ENCODE results near the gene CYBRD1.
"Not testable (repeated sequence)": the region's sequence is repeated elsewhere in the genome, so short reads cannot be mapped to it uniquely, and the experiment has no call there.

The CYBRD1 gene

GRCh38 chr2:171530378-171530777 lies 8.1 kb downstream of the CYBRD1 start:
- peaks cover 4% of the 10 kb centered on the region for H3K27me3 ChIP-seq (replicated peaks; ENCODE audit: control insufficient read depth, insufficient read depth, low read length, poor library complexity, severe bottlenecking)
- H3K36me3 ChIP-seq (ENCODE audit: control insufficient read depth, insufficient read depth, low read length) = no peaks in the 10 kb centered on the region
- no peak overlapping the region for H3K27ac ChIP-seq (ENCODE audit: insufficient read depth, low read length, poor library complexity, severe bottlenecking)
- H3K4me1 ChIP-seq (ENCODE audit: control insufficient read depth, insufficient read depth, low read length, poor library complexity, severe bottlenecking) = no peaks in the 10 kb centered on the region
- no peak overlapping the region for H3K4me3 ChIP-seq (ENCODE audit: insufficient read depth, low read depth, low read length, poor library complexity, severe bottlenecking)
- H3K9me3 ChIP-seq (ENCODE audit: control insufficient read depth, low read length) = peaks cover 7% of the 10 kb centered on the region
- no peak for DNase-seq

DNA sequence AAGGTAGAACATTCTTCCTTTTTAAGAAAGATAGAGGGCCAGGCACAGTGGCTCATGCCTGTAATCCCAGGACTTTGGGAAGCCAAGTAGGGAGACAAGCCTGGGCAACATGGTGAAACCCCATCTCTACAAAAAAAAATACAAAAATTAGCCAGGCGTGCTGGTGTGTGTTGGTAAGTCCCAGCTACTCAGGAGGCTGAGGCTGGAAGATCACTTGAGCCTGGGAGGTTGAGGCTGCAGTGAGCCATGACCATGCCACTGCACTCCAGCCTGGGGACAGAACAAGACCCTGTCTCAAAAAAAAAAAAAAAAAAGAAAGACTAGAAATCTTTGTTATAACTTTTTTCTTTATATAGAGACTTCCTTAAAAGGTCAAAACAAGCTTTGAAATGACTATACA lies 8.6 kb downstream of the CYBRD1 start:
- H3K9me3 ChIP-seq (ENCODE audit: control insufficient read depth, low read length); H3K36me3 ChIP-seq (ENCODE audit: control insufficient read depth, insufficient read depth, low read length); H3K27me3 ChIP-seq (replicated peaks; ENCODE audit: control insufficient read depth, insufficient read depth, low read length, poor library complexity, severe bottlenecking); H3K4me3 ChIP-seq (ENCODE audit: insufficient read depth, low read depth, low read length, poor library complexity, severe bottlenecking); H3K27ac ChIP-seq (ENCODE audit: insufficient read depth, low read length, poor library complexity, severe bottlenecking); H3K4me1 ChIP-seq (ENCODE audit: control insufficient read depth, insufficient read depth, low read length, poor library complexity, severe bottlenecking); DNase-seq: not testable (repeated sequence)

DNA sequence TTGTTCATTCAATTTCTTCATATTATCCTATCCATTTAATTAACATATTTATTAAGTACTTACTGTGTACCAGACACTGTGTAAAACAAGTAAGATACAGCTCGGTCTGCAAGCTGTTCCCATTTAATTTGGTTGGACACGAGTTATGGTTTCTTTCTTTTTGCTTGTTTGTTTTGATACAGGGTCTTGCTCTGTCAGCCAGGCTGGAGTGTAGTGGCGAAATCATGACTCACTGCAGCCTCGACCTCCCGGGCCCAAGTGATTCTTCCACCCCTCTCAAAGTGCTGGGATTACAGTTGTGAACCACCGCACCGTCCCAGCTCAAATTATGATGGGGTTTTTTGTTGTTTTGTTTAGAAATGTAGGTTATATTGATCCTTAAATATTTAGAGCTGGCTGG lies 9.0 kb downstream of the CYBRD1 start:
- no peaks in the 10 kb centered on the region for H3K36me3 ChIP-seq (ENCODE audit: control insufficient read depth, insufficient read depth, low read length)
- peaks cover 4% of the 10 kb centered on the region for H3K27me3 ChIP-seq (replicated peaks; ENCODE audit: control insufficient read depth, insufficient read depth, low read length, poor library complexity, severe bottlenecking)
- H3K9me3 ChIP-seq (ENCODE audit: control insufficient read depth, low read length) = peaks cover 7% of the 10 kb centered on the region
- no peak overlapping the region for H3K27ac ChIP-seq (ENCODE audit: insufficient read depth, low read length, poor library complexity, severe bottlenecking)
- no peaks in the 10 kb centered on the region for H3K4me1 ChIP-seq (ENCODE audit: control insufficient read depth, insufficient read depth, low read length, poor library complexity, severe bottlenecking)
- H3K4me3 ChIP-seq (ENCODE audit: insufficient read depth, low read depth, low read length, poor library complexity, severe bottlenecking) = no peak overlapping the region
- no peak for DNase-seq

DNA sequence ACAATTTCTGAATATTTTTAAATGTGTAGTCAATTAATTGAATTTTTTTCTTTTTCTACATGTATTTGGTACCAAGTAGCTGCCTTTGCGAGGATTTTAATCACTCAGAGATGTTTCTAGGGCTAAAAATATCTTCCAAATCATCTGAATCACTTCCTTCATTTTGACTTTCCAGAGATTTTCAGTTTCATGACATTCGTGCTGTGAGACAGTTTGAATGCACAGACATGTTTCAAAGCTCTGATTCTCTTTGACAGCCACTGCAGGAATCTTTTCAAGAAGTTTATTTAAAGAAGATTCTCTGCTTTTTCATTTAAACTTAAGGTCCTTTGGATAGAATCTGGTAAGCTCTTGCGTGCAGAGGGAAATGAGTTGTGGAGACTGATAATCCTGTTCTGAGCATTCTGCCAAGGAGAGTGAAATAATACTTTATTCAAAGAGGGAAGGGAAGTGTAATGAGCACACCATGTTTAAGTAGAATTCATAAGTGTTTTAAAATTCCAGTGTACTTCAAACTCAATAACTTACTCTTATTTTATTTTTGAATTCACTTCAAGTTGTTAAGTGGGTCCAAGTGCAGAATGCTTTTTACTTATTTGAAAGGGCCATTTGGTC lies 9.7 kb downstream of the CYBRD1 start:
- Histone ChIP-seq H3K27me3 (replicated peaks; ENCODE audit: control insufficient read depth, insufficient read depth, low read length, poor library complexity, severe bottlenecking) (peaks cover under 1% of the 10 kb centered on the region), H3K4me1 (ENCODE audit: control insufficient read depth, insufficient read depth, low read length, poor library complexity, severe bottlenecking) (no peaks in the 10 kb centered on the region), H3K36me3 (ENCODE audit: control insufficient read depth, insufficient read depth, low read length) (no peaks in the 10 kb centered on the region), H3K27ac (ENCODE audit: insufficient read depth, low read length, poor library complexity, severe bottlenecking) (no peak overlapping the region), H3K4me3 (ENCODE audit: insufficient read depth, low read depth, low read length, poor library complexity, severe bottlenecking) (no peak overlapping the region), H3K9me3 (ENCODE audit: control insufficient read depth, low read length) (peaks cover 7% of the 10 kb centered on the region)
- DNase-seq = no peak

GRCh38 chr2:171533331-171533730 lies 11.1 kb downstream of the CYBRD1 start:
- Histone ChIP-seq H3K9me3 (ENCODE audit: control insufficient read depth, low read length) (peaks cover 7% of the 10 kb centered on the region), H3K27me3 (replicated peaks; ENCODE audit: control insufficient read depth, insufficient read depth, low read length, poor library complexity, severe bottlenecking) (no peaks in the 10 kb centered on the region), H3K27ac (ENCODE audit: insufficient read depth, low read length, poor library complexity, severe bottlenecking) (no peak overlapping the region), H3K4me1 (ENCODE audit: control insufficient read depth, insufficient read depth, low read length, poor library complexity, severe bottlenecking) (no peaks in the 10 kb centered on the region), H3K36me3 (ENCODE audit: control insufficient read depth, insufficient read depth, low read length) (no peaks in the 10 kb centered on the region), H3K4me3 (ENCODE audit: insufficient read depth, low read depth, low read length, poor library complexity, severe bottlenecking) (no peak overlapping the region)
- no peak for DNase-seq

GRCh38 chr2:171535528-171535927 lies 13.3 kb downstream of the CYBRD1 start:
- H3K27me3 ChIP-seq (replicated peaks; ENCODE audit: control insufficient read depth, insufficient read depth, low read length, poor library complexity, severe bottlenecking); DNase-seq; H3K4me1 ChIP-seq (ENCODE audit: control insufficient read depth, insufficient read depth, low read length, poor library complexity, severe bottlenecking); H3K36me3 ChIP-seq (ENCODE audit: control insufficient read depth, insufficient read depth, low read length); H3K4me3 ChIP-seq (ENCODE audit: insufficient read depth, low read depth, low read length, poor library complexity, severe bottlenecking); H3K9me3 ChIP-seq (ENCODE audit: control insufficient read depth, low read length); H3K27ac ChIP-seq (ENCODE audit: insufficient read depth, low read length, poor library complexity, severe bottlenecking): not testable (repeated sequence)

GRCh38 chr2:171540437-171540836 lies 18.2 kb downstream of the CYBRD1 start:
- no peaks in the 10 kb centered on the region for H3K4me1 ChIP-seq (ENCODE audit: control insufficient read depth, insufficient read depth, low read length, poor library complexity, severe bottlenecking)
- no peak overlapping the region for H3K27ac ChIP-seq (ENCODE audit: insufficient read depth, low read length, poor library complexity, severe bottlenecking)
- no peaks in the 10 kb centered on the region for H3K9me3 ChIP-seq (ENCODE audit: control insufficient read depth, low read length)
- DNase-seq = no peak
- no peak overlapping the region for H3K4me3 ChIP-seq (ENCODE audit: insufficient read depth, low read depth, low read length, poor library complexity, severe bottlenecking)
- H3K27me3 ChIP-seq (replicated peaks; ENCODE audit: control insufficient read depth, insufficient read depth, low read length, poor library complexity, severe bottlenecking) = no peaks in the 10 kb centered on the region
- no peaks in the 10 kb centered on the region for H3K36me3 ChIP-seq (ENCODE audit: control insufficient read depth, insufficient read depth, low read length)

GRCh38 chr2:171541202-171541887 lies 19.1 kb downstream of the CYBRD1 start:
- Histone ChIP-seq H3K27me3 (replicated peaks; ENCODE audit: control insufficient read depth, insufficient read depth, low read length, poor library complexity, severe bottlenecking) (no peaks in the 10 kb centered on the region), H3K9me3 (ENCODE audit: control insufficient read depth, low read length) (no peaks in the 10 kb centered on the region), H3K4me1 (ENCODE audit: control insufficient read depth, insufficient read depth, low read length, poor library complexity, severe bottlenecking) (no peaks in the 10 kb centered on the region), H3K27ac (ENCODE audit: insufficient read depth, low read length, poor library complexity, severe bottlenecking) (no peak overlapping the region), H3K4me3 (ENCODE audit: insufficient read depth, low read depth, low read length, poor library complexity, severe bottlenecking) (no peak overlapping the region), H3K36me3 (ENCODE audit: control insufficient read depth, insufficient read depth, low read length) (no peaks in the 10 kb centered on the region)
- DNase-seq = no peak

DNA sequence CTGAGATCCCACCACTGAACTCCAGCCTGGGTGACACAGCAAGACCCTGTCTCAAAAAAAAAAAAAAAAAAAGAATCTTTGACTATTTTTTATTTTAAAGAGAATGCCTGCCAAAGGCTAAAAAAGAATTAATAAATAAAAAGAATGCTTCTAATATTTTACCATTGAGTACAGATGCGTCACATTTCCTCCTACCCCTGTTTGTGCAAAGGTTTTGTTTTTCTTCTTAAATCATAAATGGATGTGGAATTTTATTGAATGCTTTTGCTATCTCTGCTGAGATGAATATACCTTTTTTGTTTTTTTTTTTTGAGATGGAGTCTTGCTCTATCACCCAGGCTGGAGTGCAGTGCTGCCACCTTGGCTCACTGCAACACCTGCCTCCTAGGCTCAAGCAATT lies 22.8 kb downstream of the CYBRD1 start:
- Histone ChIP-seq H3K27me3 (replicated peaks; ENCODE audit: control insufficient read depth, insufficient read depth, low read length, poor library complexity, severe bottlenecking) (no peaks in the 10 kb centered on the region), H3K4me3 (ENCODE audit: insufficient read depth, low read depth, low read length, poor library complexity, severe bottlenecking) (no peak overlapping the region), H3K27ac (ENCODE audit: insufficient read depth, low read length, poor library complexity, severe bottlenecking) (no peak overlapping the region), H3K36me3 (ENCODE audit: control insufficient read depth, insufficient read depth, low read length) (no peaks in the 10 kb centered on the region), H3K4me1 (ENCODE audit: control insufficient read depth, insufficient read depth, low read length, poor library complexity, severe bottlenecking) (no peaks in the 10 kb centered on the region), H3K9me3 (ENCODE audit: control insufficient read depth, low read length) (no peaks in the 10 kb centered on the region)
- no peak for DNase-seq

DNA sequence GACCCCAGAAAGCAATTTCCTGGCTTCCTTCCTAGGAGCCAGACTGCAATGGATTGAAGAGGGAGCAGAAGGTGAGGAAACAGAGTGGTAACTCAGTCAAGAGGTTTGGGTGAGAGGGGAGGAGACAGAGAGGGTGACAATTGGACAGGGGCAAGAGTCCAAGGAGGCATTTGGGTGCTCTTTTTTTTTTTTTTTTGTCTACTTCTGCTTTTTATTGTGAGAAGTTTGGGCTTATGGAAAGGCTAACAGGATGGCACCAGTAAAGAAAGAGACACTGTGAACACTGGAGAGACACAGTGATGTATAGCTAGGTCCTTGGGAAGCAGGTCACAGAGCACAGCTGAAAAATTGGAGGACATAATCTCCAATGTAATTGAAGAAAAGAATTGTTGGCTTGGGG lies 25.0 kb downstream of the CYBRD1 start:
- Histone ChIP-seq H3K4me3 (ENCODE audit: insufficient read depth, low read depth, low read length, poor library complexity, severe bottlenecking) (no peak overlapping the region), H3K27ac (ENCODE audit: insufficient read depth, low read length, poor library complexity, severe bottlenecking) (no peak overlapping the region), H3K9me3 (ENCODE audit: control insufficient read depth, low read length) (no peaks in the 10 kb centered on the region), H3K4me1 (ENCODE audit: control insufficient read depth, insufficient read depth, low read length, poor library complexity, severe bottlenecking) (no peaks in the 10 kb centered on the region), H3K27me3 (replicated peaks; ENCODE audit: control insufficient read depth, insufficient read depth, low read length, poor library complexity, severe bottlenecking) (no peaks in the 10 kb centered on the region), H3K36me3 (ENCODE audit: control insufficient read depth, insufficient read depth, low read length) (no peaks in the 10 kb centered on the region)
- DNase-seq = no peak

All from effector memory CD4-positive, alpha-beta T cell (primary cell).